ENCODE results near the gene MYLK2. TPM values are rescaled to one million over a fixed set of nuclear protein-coding genes. Genes with fewer than 3 reads are reported as not detected.
A peak's percentile ranks its signal among the peaks of the same experiment; 100 is the strongest.

MYLK2 gene
- total RNA-seq, 1 donor from 2014 or later: 0.19 TPM

GRCh38 chr20:31863296-31864085 is 44.3 kb downstream of the MYLK2 start:
- intact Hi-C loops (cut with DNase I): no loop called here
- ATAC-seq (ENCODE audit: poor library complexity) (no peak), DNase-seq (no peak)

DNA sequence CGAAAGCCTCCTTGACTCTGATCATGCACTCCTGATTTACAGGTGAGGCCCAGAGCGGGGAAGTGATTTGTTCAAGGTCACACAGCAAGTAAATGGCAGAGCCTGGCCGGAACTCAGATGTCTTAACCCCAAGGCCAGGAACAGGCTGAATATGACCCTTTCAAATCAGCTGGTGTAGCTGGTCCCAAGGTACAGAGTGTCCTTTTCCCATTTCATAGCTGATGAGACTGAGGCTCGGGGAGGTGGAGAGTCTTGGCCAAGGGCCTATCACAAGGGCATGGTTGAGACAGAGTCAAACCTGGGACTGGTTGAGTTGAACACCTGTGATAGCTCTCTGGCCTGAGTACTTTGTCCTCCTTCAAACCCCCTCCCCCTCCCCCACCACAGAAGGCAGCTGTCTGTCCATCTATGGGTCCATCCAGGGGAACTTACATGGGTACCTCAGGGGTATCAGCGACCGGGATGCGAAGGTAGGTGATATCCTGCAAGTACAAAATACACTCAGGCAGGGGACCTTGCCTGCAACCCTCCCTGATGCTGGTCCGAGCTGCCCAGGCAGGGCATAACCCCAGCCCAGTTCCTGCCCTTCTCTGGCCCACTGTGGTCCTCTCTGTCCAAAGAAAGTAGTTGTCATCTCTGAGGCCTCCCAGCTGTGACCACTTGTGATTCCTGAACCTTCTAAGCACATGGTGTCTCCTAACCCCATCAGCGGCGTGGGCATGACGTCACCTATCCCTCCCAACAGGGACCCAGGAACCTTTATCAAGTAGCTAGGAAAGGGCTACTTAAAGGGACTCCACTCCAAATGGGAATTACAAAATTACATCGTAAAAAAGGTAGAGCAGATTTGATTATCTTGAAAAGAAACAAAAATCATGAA is 45.6 kb downstream of the MYLK2 start:
- no peak for ATAC-seq (ENCODE audit: poor library complexity)
- intact Hi-C loops (cut with DNase I): no loop called here
- DNase-seq: no peak

DNA sequence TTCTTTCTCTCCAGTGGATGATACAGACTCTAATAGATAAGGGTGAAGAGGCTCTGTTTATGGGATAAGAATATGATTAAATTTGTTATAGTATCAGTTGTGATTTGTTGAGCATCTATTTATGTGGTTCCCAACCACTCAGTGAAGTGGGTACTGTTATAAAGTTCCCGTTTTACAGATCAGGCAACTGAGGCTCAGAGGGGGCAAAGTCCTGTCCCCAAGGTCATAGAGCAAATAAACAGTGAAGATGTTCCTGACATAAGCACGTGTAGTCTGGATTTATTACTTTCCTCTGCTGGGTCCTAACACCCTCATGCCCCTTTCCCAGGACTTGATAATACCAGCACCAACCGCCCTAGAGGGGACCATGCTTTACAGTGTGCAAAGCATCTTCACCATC is 47.1 kb downstream of the MYLK2 start:
- intact Hi-C loops (cut with DNase I): no loop called here
- DNase-seq (no peak), ATAC-seq (ENCODE audit: poor library complexity) (no peak)

DNA sequence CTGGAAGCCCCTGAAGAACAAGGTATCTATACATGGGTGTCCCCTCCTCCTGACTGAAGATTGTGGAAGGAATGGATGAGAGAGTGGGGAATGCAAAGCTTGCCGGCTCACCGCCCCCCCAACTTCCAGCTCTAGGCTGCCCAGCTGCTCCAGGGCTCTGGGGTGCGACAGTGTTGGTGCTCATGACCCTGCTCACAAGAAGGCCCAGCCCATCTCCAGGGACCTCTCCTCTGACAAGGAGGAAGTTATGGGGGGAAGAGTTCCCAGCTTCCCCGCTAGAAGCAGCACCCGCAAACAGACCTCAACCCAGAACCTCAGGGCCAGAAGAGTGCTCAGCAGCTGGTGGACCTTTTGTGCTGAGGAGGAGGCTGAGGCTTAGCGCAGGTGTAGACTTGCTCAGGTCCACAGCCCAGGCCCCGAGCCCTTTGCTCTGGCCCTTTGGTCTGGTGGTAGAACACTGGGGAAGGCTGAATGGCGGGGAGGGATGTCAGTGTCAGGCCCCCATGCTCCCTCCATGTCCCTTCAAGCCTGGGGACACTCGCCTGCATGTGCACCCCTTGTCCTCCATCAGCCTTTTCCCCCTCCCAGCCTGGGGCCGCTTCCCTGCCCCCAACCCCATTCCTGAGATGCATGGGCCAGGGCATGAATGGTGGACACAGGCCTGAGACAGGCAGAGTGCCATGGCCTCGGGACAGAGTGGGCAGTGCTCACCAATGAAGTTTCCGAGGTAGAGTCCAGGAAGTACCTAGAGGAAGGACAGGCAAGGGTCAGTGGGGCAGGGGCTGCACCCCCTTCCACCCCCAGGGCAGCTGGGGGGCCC is 49.9 kb downstream of the MYLK2 start:
- ATAC-seq (ENCODE audit: poor library complexity) (no peak), DNase-seq (no peak)
- intact Hi-C loops (cut with DNase I): no loop called here

- ATAC-seq (ENCODE audit: poor library complexity): no peak
- no peak for DNase-seq
- intact Hi-C loops (cut with DNase I): no loop called here
Measured at GRCh38 chr20:31869673-31869941, 50.5 kb downstream of the MYLK2 start.

- ATAC-seq (ENCODE audit: poor library complexity) (peak; percentile 94), DNase-seq (peak; percentile 61)
- intact Hi-C loops (cut with DNase I): no loop called here
Measured at GRCh38 chr20:31869942-31870725, 51.0 kb downstream of the MYLK2 start, which contains the start of the genes DUSP15 and TTLL9. TSS of gene DUSP15 (minus strand) at chr20:31870527. CDS start at chr20:31870337, 190 bp downstream. TSS of gene TTLL9 (plus strand) at chr20:31870634. CDS start at chr20:31871127, 493 bp downstream.

- ATAC-seq (ENCODE audit: poor library complexity): no peak
- intact Hi-C loops (cut with DNase I): no loop called here
- DNase-seq: no peak
Measured at GRCh38 chr20:31870726-31871617, 51.8 kb downstream of the MYLK2 start.

DNA sequence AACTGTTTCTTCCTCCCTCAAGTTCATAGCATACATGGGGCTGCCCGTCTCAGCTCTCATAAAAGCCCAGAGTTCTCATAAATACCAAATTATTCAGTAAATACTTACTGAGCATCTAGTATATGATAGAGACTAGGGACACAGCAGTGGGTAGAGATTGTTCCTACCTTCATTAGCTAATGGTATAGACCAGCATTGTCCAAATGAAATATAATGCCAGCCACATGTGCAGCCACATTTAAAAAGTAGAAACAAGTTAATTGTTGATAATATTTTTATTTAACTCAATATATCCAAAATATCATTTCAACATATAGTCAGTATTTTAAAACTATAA is 52.4 kb downstream of the MYLK2 start:
- DNase-seq (no peak), ATAC-seq (ENCODE audit: poor library complexity) (no peak)
- intact Hi-C loops (cut with DNase I): no loop called here

DNA sequence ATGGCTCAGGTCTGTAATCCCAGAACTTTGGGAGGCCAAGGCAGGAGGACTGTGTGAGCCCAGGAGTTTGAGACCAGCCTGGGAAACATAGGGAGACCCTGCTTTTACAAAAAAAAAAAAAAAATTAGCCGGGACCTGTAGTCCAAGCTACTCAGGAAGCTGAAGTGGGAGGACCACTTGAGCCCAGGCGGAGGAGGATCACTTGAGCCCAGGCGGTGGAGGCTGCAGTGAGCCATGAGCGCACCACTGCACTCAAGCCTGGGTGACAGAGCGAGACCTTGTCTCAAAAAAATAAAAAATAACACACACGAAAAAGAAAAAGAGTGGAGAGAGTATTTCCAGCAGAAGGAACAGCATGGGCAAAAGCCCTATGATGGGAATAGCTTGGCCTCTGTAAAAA is 53.2 kb downstream of the MYLK2 start:
- ATAC-seq (ENCODE audit: poor library complexity) (no peak), DNase-seq (no peak)
- intact Hi-C loops (cut with DNase I): no loop called here

GRCh38 chr20:31875671-31876070 is 56.5 kb downstream of the MYLK2 start:
- intact Hi-C loops (cut with DNase I): no loop called here
- no peak for DNase-seq
- no peak for ATAC-seq (ENCODE audit: poor library complexity)

GRCh38 chr20:31877684-31878083 is 58.5 kb downstream of the MYLK2 start:
- intact Hi-C loops (cut with DNase I): no loop called here
- no peak for DNase-seq
- ATAC-seq (ENCODE audit: poor library complexity): no peak

DNA sequence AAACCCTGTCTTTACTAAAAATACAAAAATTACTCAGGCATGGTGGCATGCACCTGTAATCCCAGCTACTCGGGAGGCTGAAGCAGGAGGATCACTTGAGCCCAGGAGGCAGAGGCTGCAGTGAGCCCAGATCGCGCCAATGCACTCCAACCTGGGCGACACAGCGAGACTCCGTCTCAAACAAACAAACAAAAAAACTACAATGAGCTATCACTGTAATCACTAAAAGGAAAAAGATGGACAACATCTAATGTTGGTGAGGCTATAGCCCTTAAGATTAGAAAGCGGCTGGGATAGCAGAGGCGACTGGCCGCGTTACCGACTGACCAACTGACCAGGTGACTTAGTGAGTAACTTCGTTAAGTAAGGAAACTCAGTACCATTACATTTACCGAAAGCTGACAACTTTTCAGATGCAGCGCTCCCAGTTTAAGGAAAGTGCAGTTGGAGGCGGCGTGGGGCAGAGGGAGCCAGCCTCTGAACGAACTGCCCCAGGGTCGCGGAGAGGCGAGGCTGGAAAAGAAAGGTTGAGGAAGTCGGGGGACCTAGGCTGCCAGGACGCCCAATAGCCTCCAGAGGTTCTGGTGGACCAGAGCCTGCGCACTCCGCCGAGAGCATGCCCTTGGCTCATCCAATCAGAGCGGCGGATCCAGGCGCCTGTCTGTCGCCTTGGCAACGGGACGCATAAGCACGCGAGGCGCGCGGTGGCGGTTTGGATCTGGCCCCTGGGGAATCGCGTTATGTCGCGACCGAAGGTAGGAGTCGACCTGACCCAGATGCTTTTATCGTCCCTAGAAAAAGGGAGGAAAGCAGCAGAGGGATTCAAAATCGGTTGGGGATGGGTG is 60.2 kb downstream of the MYLK2 start:
- DNase-seq (peak; percentile 97), ATAC-seq (ENCODE audit: poor library complexity) (peak; percentile 99)
- intact Hi-C loops (cut with DNase I): no loop called here

DNA sequence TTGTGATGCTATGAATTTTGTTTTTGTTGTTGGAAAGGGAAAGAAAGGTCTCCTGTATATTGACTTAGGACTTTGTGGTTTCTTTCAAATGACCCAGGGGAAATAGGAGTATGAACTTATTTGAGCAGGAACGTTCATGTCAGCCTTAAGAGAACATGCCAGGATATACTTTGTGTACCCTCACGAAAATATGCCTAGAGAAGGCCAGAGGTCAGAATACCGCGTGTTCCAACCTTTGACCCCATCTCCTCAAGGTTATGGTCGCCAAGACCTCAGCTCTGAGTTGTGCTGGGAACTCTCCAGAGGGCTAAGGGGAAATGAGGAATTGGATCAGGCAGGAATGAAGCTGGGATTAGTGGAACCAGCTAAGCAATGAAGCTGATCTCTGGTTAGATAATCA is 62.8 kb downstream of the MYLK2 start:
- no peak for ATAC-seq (ENCODE audit: poor library complexity)
- intact Hi-C loops (cut with DNase I): no loop called here
- DNase-seq: no peak

- DNase-seq (no peak), ATAC-seq (ENCODE audit: poor library complexity) (no peak)
Measured at GRCh38 chr20:31883829-31884228, 64.7 kb downstream of the MYLK2 start.

More at GRCh38 chr20:31883829-31884228, 64.7 kb downstream of the MYLK2 start:
- intact Hi-C loops (cut with DNase I): no loop called here
